ENCODE data around the gene INSR. TPM values are rescaled to one million over a fixed set of nuclear protein-coding genes. Genes with fewer than 3 reads are reported as not detected.
"Not testable (repeated sequence)": the region's sequence is repeated elsewhere in the genome, so short reads cannot be mapped to it uniquely, and the experiment has no call there.

Gene INSR
- total and polyA plus RNA-seq, 2 experiments from 2014 or later = 19.2 to 52.1 TPM

DNA sequence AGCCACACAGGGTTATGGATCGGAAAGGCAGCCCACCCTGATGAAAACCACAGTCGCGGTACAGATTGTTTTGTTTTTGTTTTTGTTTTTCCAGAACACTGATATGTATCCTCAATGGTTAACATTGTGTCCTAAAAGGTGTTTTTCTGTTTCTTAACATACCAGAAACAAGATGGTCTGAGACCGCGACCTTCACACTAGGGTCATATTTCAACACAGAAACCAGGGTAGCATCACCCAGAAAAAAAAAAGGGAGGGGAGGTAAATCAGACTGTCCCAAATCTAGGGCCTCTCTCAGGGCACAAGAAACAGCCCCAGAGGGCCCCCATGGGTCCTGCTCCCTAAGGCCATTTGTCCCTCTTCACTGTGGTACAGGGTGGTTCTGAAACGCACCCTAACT, 66.5 kb downstream of the INSR start:
- peaks cover 14% of the 10 kb centered on the region for H3K79me2 ChIP-seq (replicated peaks; ENCODE audit: insufficient read depth)
- H3K36me3 Mint-ChIP-seq (ENCODE audit: low read depth) = no peaks in the 10 kb centered on the region
- no peak overlapping the region for H3K4me3 Mint-ChIP-seq
- H3K9me3 Mint-ChIP-seq = no peaks in the 10 kb centered on the region
- DNase-seq (ENCODE audit: low spot score) = no peak
- H3K4me1 ChIP-seq (ENCODE audit: insufficient read depth) = peaks cover 10% of the 10 kb centered on the region; the same call in 1 of the 2 replicates
- no peaks in the 10 kb centered on the region for H3K27me3 ChIP-seq (ENCODE audit: insufficient read depth)
- H4K20me1 ChIP-seq (replicated peaks; ENCODE audit: insufficient read depth) = peaks cover 4% of the 10 kb centered on the region
- H3K9me2 ChIP-seq (ENCODE audit: insufficient read depth) = 0 out of 2 replicates have a peak, but pooled peaks cover 4% of the 10 kb centered on the region
- H3K36me3 ChIP-seq (ENCODE audit: insufficient read depth) = no peaks in the 10 kb centered on the region
- no peak overlapping the region for H3K27ac Mint-ChIP-seq
- H3K4me3 ChIP-seq = no peak overlapping the region
- H3K4me2 ChIP-seq = no peak overlapping the region
- no peak overlapping the region for H2AFZ ChIP-seq
- no peak for ATAC-seq
- H3F3A ChIP-seq (replicated peaks; ENCODE audit: low read depth) = no peaks in the 10 kb centered on the region
- no peak overlapping the region for H3K27ac ChIP-seq (ENCODE audit: low read depth)
- peaks cover 13% of the 10 kb centered on the region for H3K4me1 Mint-ChIP-seq
- no peak for TF ChIP-seq JUNB (IDR thresholded peaks at IDR 0.05; ENCODE audit: unreplicated experiment)
- TF ChIP-seq CREB1 (CRISPR knock-in tag; IDR thresholded peaks at IDR 0.05; ENCODE audit: low read depth) = no peak
- TF ChIP-seq STAT1 (IDR thresholded peaks at IDR 0.05; ENCODE audit: unreplicated experiment) = no peak
- H3K27me3 Mint-ChIP-seq (ENCODE audit: insufficient read depth, low read depth, poor library complexity) = no peaks in the 10 kb centered on the region

DNA sequence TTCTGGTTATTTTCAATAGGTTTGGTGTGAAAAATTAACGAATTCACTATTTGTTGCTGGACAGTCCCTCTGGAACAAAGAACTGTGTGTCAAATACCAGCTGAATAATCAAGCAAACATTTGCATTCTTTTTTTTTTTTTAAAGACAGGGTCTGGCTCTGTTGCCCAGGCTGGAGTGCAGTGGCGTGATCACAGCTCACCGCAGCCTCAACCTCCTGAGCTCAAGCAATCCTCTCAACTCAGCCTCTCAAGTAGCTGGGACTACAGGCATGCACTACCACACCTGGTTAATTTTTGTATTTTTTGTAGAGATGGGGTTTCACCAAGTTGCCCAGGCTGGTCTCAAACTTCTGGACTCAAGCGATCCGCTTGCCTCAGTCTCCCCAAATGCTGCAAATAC, 67.1 kb downstream of the INSR start:
- not testable (repeated sequence) for H3K9me3 Mint-ChIP-seq; H3K27me3 Mint-ChIP-seq (ENCODE audit: insufficient read depth, low read depth, poor library complexity); DNase-seq (ENCODE audit: low spot score); H3F3A ChIP-seq (replicated peaks; ENCODE audit: low read depth); H3K4me1 ChIP-seq (ENCODE audit: insufficient read depth); H3K27ac ChIP-seq (ENCODE audit: low read depth); H3K36me3 Mint-ChIP-seq (ENCODE audit: low read depth); H3K36me3 ChIP-seq (ENCODE audit: insufficient read depth); H3K27me3 ChIP-seq (ENCODE audit: insufficient read depth); H3K4me3 ChIP-seq; H3K4me2 ChIP-seq; H3K9me2 ChIP-seq (ENCODE audit: insufficient read depth); ATAC-seq; H3K4me3 Mint-ChIP-seq; H4K20me1 ChIP-seq (replicated peaks; ENCODE audit: insufficient read depth); H3K27ac Mint-ChIP-seq; H2AFZ ChIP-seq
- H3K4me1 Mint-ChIP-seq = peaks cover 13% of the 10 kb centered on the region
- H3K79me2 ChIP-seq (replicated peaks; ENCODE audit: insufficient read depth) = peaks cover 14% of the 10 kb centered on the region

DNA sequence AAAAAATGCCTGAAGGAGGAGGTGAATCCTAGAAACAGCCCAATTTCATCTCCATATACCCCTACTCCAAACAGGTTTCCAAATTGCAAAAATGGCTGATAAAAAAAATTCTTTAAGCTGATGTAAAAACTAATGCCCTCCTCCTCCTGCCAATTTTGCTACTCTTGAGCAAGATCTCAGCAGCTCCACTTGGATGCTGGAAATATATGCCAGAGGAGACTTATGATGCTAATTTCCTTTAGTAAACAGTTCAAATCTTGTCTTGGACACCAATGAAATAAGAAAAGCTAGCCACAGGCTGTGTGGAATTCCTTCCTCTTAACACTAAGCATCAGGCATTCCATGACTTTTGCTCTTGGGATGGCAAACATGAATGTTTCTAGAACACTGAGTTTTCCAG, 67.5 kb downstream of the INSR start:
- H3K9me3 Mint-ChIP-seq = no peaks in the 10 kb centered on the region
- no peak overlapping the region for H3K27ac Mint-ChIP-seq
- no peak overlapping the region for H3K27ac ChIP-seq (ENCODE audit: low read depth)
- H3K4me3 Mint-ChIP-seq = no peak overlapping the region
- no peak overlapping the region for H2AFZ ChIP-seq
- no peak overlapping the region for H3K4me3 ChIP-seq
- no peaks in the 10 kb centered on the region for H3K36me3 ChIP-seq (ENCODE audit: insufficient read depth)
- 0 out of 2 replicates have a peak, but pooled peaks cover 4% of the 10 kb centered on the region for H3K9me2 ChIP-seq (ENCODE audit: insufficient read depth)
- H4K20me1 ChIP-seq (replicated peaks; ENCODE audit: insufficient read depth) = peaks cover 4% of the 10 kb centered on the region
- H3K27me3 Mint-ChIP-seq (ENCODE audit: insufficient read depth, low read depth, poor library complexity) = no peaks in the 10 kb centered on the region
- no peak for ATAC-seq
- no peak for DNase-seq (ENCODE audit: low spot score)
- no peak overlapping the region for H3K4me2 ChIP-seq
- no peaks in the 10 kb centered on the region for H3K36me3 Mint-ChIP-seq (ENCODE audit: low read depth)
- H3K4me1 ChIP-seq (ENCODE audit: insufficient read depth) = peaks cover 10% of the 10 kb centered on the region; the same call in 1 of the 2 replicates
- H3K79me2 ChIP-seq (replicated peaks; ENCODE audit: insufficient read depth) = peaks cover 14% of the 10 kb centered on the region
- no peaks in the 10 kb centered on the region for H3K27me3 ChIP-seq (ENCODE audit: insufficient read depth)
- H3K4me1 Mint-ChIP-seq = peaks cover 13% of the 10 kb centered on the region
- H3F3A ChIP-seq (replicated peaks; ENCODE audit: low read depth) = no peaks in the 10 kb centered on the region
- TF ChIP-seq JUNB (IDR thresholded peaks at IDR 0.05; ENCODE audit: unreplicated experiment) (no peak), POLR2AphosphoS5 (IDR thresholded peaks at IDR 0.05; ENCODE audit: low read depth) (no peak), CREB1 (CRISPR knock-in tag; IDR thresholded peaks at IDR 0.05; ENCODE audit: low read depth) (no peak), ZNF331 (CRISPR knock-in tag; IDR thresholded peaks at IDR 0.05; ENCODE audit: low read depth) (no peak), NANOG (IDR thresholded peaks at IDR 0.05; ENCODE audit: borderline replicate concordance) (no peak), ZNF114 (CRISPR knock-in tag; IDR thresholded peaks at IDR 0.05) (no peak), EZH2phosphoT487 (IDR thresholded peaks at IDR 0.05; ENCODE audit: unreplicated experiment) (no peak), EZH2 (IDR thresholded peaks at IDR 0.05; ENCODE audit: low read depth, unreplicated experiment) (no peak), STAT1 (IDR thresholded peaks at IDR 0.05; ENCODE audit: unreplicated experiment) (no peak)
- TF ChIP-seq, protein P1, sequence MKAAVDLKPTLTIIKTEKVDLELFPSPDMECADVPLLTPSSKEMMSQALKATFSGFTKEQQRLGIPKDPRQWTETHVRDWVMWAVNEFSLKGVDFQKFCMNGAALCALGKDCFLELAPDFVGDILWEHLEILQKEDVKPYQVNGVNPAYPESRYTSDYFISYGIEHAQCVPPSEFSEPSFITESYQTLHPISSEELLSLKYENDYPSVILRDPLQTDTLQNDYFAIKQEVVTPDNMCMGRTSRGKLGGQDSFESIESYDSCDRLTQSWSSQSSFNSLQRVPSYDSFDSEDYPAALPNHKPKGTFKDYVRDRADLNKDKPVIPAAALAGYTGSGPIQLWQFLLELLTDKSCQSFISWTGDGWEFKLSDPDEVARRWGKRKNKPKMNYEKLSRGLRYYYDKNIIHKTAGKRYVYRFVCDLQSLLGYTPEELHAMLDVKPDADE (IDR thresholded peaks at IDR 0.05) = no peak
- TF ChIP-seq, protein P2, sequence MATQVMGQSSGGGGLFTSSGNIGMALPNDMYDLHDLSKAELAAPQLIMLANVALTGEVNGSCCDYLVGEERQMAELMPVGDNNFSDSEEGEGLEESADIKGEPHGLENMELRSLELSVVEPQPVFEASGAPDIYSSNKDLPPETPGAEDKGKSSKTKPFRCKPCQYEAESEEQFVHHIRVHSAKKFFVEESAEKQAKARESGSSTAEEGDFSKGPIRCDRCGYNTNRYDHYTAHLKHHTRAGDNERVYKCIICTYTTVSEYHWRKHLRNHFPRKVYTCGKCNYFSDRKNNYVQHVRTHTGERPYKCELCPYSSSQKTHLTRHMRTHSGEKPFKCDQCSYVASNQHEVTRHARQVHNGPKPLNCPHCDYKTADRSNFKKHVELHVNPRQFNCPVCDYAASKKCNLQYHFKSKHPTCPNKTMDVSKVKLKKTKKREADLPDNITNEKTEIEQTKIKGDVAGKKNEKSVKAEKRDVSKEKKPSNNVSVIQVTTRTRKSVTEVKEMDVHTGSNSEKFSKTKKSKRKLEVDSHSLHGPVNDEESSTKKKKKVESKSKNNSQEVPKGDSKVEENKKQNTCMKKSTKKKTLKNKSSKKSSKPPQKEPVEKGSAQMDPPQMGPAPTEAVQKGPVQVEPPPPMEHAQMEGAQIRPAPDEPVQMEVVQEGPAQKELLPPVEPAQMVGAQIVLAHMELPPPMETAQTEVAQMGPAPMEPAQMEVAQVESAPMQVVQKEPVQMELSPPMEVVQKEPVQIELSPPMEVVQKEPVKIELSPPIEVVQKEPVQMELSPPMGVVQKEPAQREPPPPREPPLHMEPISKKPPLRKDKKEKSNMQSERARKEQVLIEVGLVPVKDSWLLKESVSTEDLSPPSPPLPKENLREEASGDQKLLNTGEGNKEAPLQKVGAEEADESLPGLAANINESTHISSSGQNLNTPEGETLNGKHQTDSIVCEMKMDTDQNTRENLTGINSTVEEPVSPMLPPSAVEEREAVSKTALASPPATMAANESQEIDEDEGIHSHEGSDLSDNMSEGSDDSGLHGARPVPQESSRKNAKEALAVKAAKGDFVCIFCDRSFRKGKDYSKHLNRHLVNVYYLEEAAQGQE (IDR thresholded peaks at IDR 0.05; ENCODE audit: unreplicated experiment) = no peak
- TF ChIP-seq, protein P3, sequence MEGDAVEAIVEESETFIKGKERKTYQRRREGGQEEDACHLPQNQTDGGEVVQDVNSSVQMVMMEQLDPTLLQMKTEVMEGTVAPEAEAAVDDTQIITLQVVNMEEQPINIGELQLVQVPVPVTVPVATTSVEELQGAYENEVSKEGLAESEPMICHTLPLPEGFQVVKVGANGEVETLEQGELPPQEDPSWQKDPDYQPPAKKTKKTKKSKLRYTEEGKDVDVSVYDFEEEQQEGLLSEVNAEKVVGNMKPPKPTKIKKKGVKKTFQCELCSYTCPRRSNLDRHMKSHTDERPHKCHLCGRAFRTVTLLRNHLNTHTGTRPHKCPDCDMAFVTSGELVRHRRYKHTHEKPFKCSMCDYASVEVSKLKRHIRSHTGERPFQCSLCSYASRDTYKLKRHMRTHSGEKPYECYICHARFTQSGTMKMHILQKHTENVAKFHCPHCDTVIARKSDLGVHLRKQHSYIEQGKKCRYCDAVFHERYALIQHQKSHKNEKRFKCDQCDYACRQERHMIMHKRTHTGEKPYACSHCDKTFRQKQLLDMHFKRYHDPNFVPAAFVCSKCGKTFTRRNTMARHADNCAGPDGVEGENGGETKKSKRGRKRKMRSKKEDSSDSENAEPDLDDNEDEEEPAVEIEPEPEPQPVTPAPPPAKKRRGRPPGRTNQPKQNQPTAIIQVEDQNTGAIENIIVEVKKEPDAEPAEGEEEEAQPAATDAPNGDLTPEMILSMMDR (conservative IDR thresholded peaks at IDR 0.05; ENCODE audit: low read depth in 2 of 2) = no peak
